ENCODE data around the gene DTNBP1. TPM values are rescaled to one million over a fixed set of nuclear protein-coding genes. Genes with fewer than 3 reads are reported as not detected.

The DTNBP1 gene
- total and polyA plus RNA-seq, 2 donors (not counting 3 experiments of a cell fraction or from before 2014, with no cell fraction given) = 24.3 to 28.9 TPM

- no peak overlapping the region for H2AFZ ChIP-seq (ENCODE audit: low read depth, low read length)
- no peaks in the 10 kb centered on the region for H3K79me2 ChIP-seq (ENCODE audit: control insufficient read depth, insufficient read depth, low read length)
- H3K4me3 ChIP-seq (replicated peaks in 1 of 3; ENCODE audit: insufficient read depth in 1 of 3, low read depth in 1 of 3, low read length in 3 of 3) = no peak overlapping the region
- dilution Hi-C loops (cut with MboI; ENCODE audit: extremely low pct_ligation_motif_present, low sequenced_read_pairs) = no loop called here
- no peak overlapping the region for H3K9ac ChIP-seq (replicated peaks; ENCODE audit: extremely low read depth, insufficient read depth, low read length)
- H3K27me3 ChIP-seq (ENCODE audit: control insufficient read depth in 2 of 2, insufficient read depth in 2 of 2, low read length in 2 of 2) = peaks cover 6 to 11% of the 10 kb centered on the region in 2 experiments
- no peak overlapping the region for H3K27ac ChIP-seq (ENCODE audit: insufficient read depth, low read depth, low read length)
- H3K4me1 ChIP-seq (ENCODE audit: control insufficient read depth, extremely low read depth, insufficient read depth, low read length) = no peaks in the 10 kb centered on the region
- CTCF ChIA-PET = no interaction called here
- H4K20me1 ChIP-seq (replicated peaks; ENCODE audit: control insufficient read depth, extremely low read depth, insufficient read depth, low read length) = no peaks in the 10 kb centered on the region
- no TSS peak for BruUV-seq (replicated peaks)
- FAIRE-seq = no peak
- no peaks in the 10 kb centered on the region for H3K36me3 ChIP-seq (ENCODE audit: control insufficient read depth in 2 of 2, extremely low read depth in 1 of 2, insufficient read depth in 2 of 2, low read length in 2 of 2)
- intact Hi-C loops (cut with micrococcal nuclease) = no loop called here
- POLR2A ChIA-PET = no interaction called here
- DNase-seq (ENCODE audit: low read depth, low spot score) = no peak
- TF ChIP-seq POLR2A (IDR thresholded peaks at IDR 0.05; ENCODE audit: low read depth, low read length) (no peak), CTCF (IDR thresholded peaks at IDR 0.05; ENCODE audit: extremely low read depth in 1 of 2, insufficient read depth in 1 of 2, low read depth in 1 of 2, low read length in 2 of 2) (no peak), POLR2AphosphoS5 (IDR thresholded peaks at IDR 0.05; ENCODE audit: insufficient read depth, low read depth, low read length) (no peak), GATA2 (IDR thresholded peaks at IDR 0.05; ENCODE audit: insufficient read depth, insufficient read length, low read depth, low read length) (no peak), FOS (IDR thresholded peaks at IDR 0.05; ENCODE audit: borderline replicate concordance, insufficient read depth, low read length) (no peak), EZH2 (IDR thresholded peaks at IDR 0.05; ENCODE audit: borderline replicate concordance, low read depth, low read length, severe bottlenecking) (no peak), MYC (IDR thresholded peaks at IDR 0.05; ENCODE audit: low read depth, low read length) (no peak), JUN (IDR thresholded peaks at IDR 0.05; ENCODE audit: borderline replicate concordance, insufficient read depth, insufficient read length, low read depth) (no peak)
- TF ChIP-seq, protein P1, sequence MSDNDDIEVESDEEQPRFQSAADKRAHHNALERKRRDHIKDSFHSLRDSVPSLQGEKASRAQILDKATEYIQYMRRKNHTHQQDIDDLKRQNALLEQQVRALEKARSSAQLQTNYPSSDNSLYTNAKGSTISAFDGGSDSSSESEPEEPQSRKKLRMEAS (IDR thresholded peaks at IDR 0.05; ENCODE audit: insufficient read depth, insufficient read length) = no peak
- no peak overlapping the region for H3K4me2 ChIP-seq (ENCODE audit: insufficient read depth, low read length)
- no peaks in the 10 kb centered on the region for H3K9me1 ChIP-seq (replicated peaks; ENCODE audit: control insufficient read depth, extremely low read depth, insufficient read depth, low read length)
- no peaks in the 10 kb centered on the region for H3K9me3 ChIP-seq (replicated peaks; ENCODE audit: control insufficient read depth, insufficient read depth, low read length)
Measured at GRCh38 chr6:15678514-15678913, 15.7 kb upstream of the DTNBP1 start.
